Neuron (in vitro differentiated cells): ENCODE results near the gene CYP2J2.
"Not testable (repeated sequence)": the region's sequence is repeated elsewhere in the genome, so short reads cannot be mapped to it uniquely, and the experiment has no call there.

Source experiments
- H2AFZ ChIP-seq: one replicate; pipeline ENCODE4 v1.6.1; 2013; ENCODE audit warnings: low read depth, mild to moderate bottlenecking, inconsistent platforms, low read length, moderate library complexity
- H3K27me3 ChIP-seq: one replicate; pipeline ENCODE4 v1.6.1; 2013; ENCODE audit warnings: low read length; ENCODE audit not compliant: insufficient read depth
- H3K36me3 ChIP-seq: one replicate; pipeline ENCODE4 v1.6.1; 2013; ENCODE audit warnings: low read length; ENCODE audit not compliant: insufficient read depth
- H3K4me1 ChIP-seq: one replicate; pipeline ENCODE4 v1.6.1; 2013; ENCODE audit warnings: low read length; ENCODE audit not compliant: insufficient read depth
- H3K4me3 ChIP-seq: 2 replicates; pipeline ENCODE4 v1.5.1; 2013; ENCODE audit warnings: mild to moderate bottlenecking, low read length, moderate library complexity
- H3K9me3 ChIP-seq: one replicate; pipeline ENCODE4 v1.6.1; 2013; ENCODE audit warnings: low read length

The CYP2J2 gene

GRCh38 chr1:59879574-59879973 is 47.0 kb downstream of the CYP2J2 start:
- Histone ChIP-seq H3K4me3 (no peak overlapping the region), H3K9me3 (no peaks in the 10 kb centered on the region), H3K4me1 (peaks cover 7% of the 10 kb centered on the region), H3K36me3 (no peaks in the 10 kb centered on the region), H2AFZ (no peak overlapping the region), H3K27me3 (no peaks in the 10 kb centered on the region)

DNA sequence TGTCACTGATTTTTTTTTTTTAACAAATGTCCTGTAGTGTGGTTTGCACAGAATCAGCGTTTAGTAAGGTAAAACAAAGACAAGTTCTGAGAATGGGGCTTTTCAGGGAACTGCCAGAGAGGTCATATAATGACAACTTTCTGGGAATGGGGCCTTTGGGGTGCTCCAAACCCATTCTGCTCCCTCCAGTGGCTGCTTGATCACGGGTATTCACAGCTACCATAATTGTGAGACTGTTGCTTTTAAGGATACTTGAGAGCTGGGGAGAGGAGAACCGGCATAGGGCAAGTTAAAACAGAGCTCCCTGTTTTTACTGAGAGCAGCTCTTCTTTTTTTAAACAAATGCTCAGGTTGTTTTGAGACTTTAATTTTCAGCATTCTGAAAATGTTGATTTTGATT is 48.2 kb downstream of the CYP2J2 start:
- H2AFZ ChIP-seq = no peak overlapping the region
- no peaks in the 10 kb centered on the region for H3K9me3 ChIP-seq
- H3K27me3 ChIP-seq = no peaks in the 10 kb centered on the region
- peaks cover 7% of the 10 kb centered on the region for H3K4me1 ChIP-seq
- H3K4me3 ChIP-seq = no peak overlapping the region
- H3K36me3 ChIP-seq = no peaks in the 10 kb centered on the region

GRCh38 chr1:59877108-59877682 is 49.4 kb downstream of the CYP2J2 start:
- Histone ChIP-seq H3K4me1 (peaks cover 7% of the 10 kb centered on the region), H3K36me3 (no peaks in the 10 kb centered on the region), H3K27me3 (no peaks in the 10 kb centered on the region), H2AFZ (no peak overlapping the region), H3K9me3 (no peaks in the 10 kb centered on the region), H3K4me3 (no peak overlapping the region)

DNA sequence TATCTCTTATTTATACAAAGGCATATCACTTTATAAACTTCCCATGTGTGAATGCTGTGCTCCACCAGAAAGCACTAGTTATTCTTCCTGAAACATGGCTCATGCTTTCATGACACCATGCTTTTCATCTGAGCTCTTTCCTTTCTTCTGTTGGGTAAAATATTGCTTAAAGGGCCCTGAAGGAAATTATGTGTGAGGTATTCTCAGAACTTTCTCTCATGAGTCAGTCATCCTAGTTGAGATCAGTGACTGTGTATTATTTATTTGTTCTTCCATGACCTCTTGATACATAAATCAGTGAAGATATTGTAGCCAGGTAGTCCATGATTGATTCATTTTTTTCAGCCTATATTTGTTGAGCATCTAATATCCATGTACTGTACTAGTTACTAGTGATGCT is 54.8 kb downstream of the CYP2J2 start:
- Histone ChIP-seq H3K36me3 (no peaks in the 10 kb centered on the region), H3K9me3 (no peaks in the 10 kb centered on the region), H3K4me1 (no peaks in the 10 kb centered on the region), H2AFZ (no peak overlapping the region), H3K4me3 (no peak overlapping the region), H3K27me3 (no peaks in the 10 kb centered on the region)

- no peak overlapping the region for H3K4me3 ChIP-seq
- no peaks in the 10 kb centered on the region for H3K4me1 ChIP-seq
- H3K9me3 ChIP-seq = no peaks in the 10 kb centered on the region
- no peaks in the 10 kb centered on the region for H3K27me3 ChIP-seq
- no peaks in the 10 kb centered on the region for H3K36me3 ChIP-seq
- no peak overlapping the region for H2AFZ ChIP-seq
Measured at GRCh38 chr1:59866462-59866861, 60.1 kb downstream of the CYP2J2 start.

DNA sequence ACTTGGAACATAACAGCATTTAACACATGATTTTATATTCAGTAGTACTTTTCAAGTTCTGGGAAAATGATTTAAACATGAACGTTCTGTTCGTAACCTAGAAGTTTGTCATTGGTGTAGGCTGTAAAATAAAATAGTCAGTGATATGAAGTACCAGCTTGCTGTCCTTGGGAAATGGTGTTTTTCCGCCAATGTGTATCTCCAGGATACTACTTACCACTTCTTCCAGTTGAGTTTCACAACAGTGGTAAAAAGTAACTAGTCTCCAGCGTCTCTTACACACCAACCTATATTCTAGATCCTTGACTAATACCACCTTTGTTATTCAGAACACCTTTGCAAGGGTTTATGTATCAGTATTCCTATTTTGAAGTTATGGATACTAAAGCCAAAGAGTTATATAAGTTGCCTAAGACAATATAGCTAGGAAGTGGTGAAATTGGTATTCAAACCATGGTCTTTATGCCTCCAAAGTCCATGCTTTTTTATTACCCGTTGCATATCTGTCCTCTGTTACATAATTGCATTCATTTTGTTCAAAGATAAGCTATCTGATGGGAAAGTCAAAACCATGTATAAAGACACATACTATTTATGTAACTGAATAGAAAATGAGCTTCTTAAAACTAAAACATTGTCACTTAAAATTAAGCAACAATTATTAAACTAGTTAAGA is 68.8 kb downstream of the CYP2J2 start:
- Histone ChIP-seq H3K9me3 (no peaks in the 10 kb centered on the region), H3K36me3 (no peaks in the 10 kb centered on the region), H2AFZ (no peak overlapping the region), H3K27me3 (no peaks in the 10 kb centered on the region), H3K4me3 (no peak overlapping the region), H3K4me1 (no peaks in the 10 kb centered on the region)

DNA sequence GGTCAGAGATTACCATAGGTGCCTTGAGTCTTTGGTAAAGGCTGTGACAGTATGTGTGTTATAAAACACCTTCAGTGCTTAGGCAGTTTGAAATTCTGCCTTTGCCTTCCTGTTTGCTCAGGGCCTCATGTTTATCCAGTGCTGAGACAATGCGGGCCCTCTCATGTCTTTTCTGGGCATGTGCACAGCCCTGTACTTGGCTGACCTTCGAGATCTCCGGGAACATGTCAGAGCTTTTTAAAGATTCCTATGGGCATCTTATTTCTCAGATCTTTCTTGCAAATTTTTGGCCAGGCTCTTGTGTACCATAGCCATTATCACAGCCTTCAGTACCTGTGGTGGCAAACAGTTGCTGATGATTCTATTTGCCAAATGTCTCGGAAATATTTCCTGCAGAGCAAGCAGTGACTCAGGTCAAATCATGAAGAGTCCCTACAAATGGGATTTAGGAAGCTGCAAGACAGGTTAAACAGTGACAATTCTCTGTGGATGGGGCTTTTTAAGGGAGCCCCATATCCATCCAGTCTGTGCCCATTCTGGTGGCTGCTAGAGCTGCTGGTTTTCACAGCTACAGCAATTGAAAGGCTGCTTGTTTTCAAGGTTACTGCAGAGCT is 69.7 kb downstream of the CYP2J2 start:
- no peaks in the 10 kb centered on the region for H3K36me3 ChIP-seq
- H3K9me3 ChIP-seq = no peaks in the 10 kb centered on the region
- H2AFZ ChIP-seq = no peak overlapping the region
- no peak overlapping the region for H3K4me3 ChIP-seq
- H3K4me1 ChIP-seq = no peaks in the 10 kb centered on the region
- H3K27me3 ChIP-seq = no peaks in the 10 kb centered on the region

- not testable (repeated sequence) for H3K4me1 ChIP-seq, H3K36me3 ChIP-seq, H3K27me3 ChIP-seq, H3K4me3 ChIP-seq, H3K9me3 ChIP-seq, H2AFZ ChIP-seq
Measured at GRCh38 chr1:59855297-59855696, 71.3 kb downstream of the CYP2J2 start.

DNA sequence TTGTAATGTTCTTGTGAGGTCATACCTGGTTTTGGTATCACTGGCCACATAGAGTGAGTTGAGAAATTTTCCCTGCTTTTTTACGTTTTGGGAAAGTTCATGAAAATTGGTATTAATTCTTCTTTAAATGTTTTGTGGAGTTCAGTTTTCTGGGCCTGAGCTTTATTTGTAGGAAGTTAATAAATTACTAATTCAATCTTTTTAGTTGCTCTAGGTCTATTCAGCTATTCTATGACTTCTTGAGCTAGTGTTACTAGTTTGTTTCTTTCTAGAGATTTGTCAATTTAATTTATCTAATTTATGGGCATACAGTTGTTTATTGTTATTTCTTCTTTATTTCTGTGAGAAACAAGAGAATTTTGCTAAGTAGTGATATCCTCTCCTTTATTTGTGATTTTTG is 74.5 kb downstream of the CYP2J2 start:
- no peak overlapping the region for H3K4me3 ChIP-seq
- no peak overlapping the region for H2AFZ ChIP-seq
- no peaks in the 10 kb centered on the region for H3K36me3 ChIP-seq
- H3K9me3 ChIP-seq = no peaks in the 10 kb centered on the region
- H3K27me3 ChIP-seq = no peaks in the 10 kb centered on the region
- no peaks in the 10 kb centered on the region for H3K4me1 ChIP-seq

DNA sequence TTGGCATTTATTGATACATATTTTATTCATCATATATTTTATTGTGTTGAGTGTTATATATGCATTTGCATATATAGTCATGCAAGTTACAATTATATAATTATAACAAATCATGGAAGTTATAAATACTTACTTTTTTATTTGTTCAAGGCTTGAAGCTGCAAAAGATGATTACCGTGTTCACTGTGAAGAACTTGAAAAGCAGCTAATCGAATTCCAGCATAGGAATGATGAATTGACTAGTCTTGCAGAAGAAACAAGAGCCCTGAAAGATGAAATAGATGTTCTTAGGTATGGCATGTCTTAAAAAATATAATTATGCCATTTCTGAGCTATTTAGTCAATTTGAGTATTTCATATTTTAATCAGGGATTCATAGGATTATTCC is 79.7 kb downstream of the CYP2J2 start:
- Histone ChIP-seq H3K4me1 (no peaks in the 10 kb centered on the region), H3K36me3 (no peaks in the 10 kb centered on the region), H3K4me3 (no peak overlapping the region), H3K9me3 (no peaks in the 10 kb centered on the region), H3K27me3 (peaks cover 8% of the 10 kb centered on the region), H2AFZ (no peak overlapping the region)

DNA sequence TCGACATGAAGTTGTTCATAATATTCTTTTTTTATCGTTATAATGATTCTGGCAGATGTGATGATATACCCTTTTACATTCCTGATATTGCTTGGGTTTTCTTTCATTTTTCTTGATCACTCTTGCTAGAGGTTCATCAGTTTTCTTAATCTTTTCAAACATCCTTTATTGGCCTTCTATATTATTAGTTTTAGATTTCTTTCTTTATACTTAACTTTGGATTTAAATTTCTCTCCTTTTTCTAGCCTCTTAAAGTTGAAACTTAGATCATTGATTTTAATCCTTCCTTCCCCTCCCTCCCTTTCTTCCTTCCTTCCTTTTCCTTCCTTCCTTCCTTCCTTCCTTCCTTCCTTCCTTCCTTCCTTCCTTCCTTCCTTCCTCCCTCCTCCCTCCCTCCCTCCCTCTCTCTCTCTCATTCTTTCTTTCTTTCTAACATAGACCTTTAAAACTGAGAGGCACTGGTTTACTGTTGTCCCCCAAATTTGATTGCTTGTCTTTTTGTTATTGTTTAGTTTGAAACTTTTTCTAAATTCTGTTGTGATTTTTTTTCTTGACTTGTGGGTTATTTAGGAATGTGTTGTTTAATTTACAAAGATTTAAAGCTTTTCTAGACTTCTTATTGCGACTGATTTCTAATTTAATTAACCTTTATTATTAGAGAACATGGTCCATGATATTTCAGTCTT is 80.2 kb downstream of the CYP2J2 start:
- no peaks in the 10 kb centered on the region for H3K9me3 ChIP-seq
- H3K36me3 ChIP-seq = no peaks in the 10 kb centered on the region
- no peak overlapping the region for H2AFZ ChIP-seq
- H3K27me3 ChIP-seq = peaks cover 8% of the 10 kb centered on the region
- no peaks in the 10 kb centered on the region for H3K4me1 ChIP-seq
- no peak overlapping the region for H3K4me3 ChIP-seq

GRCh38 chr1:59845091-59845490 is 81.5 kb downstream of the CYP2J2 start:
- H3K4me1 ChIP-seq = no peaks in the 10 kb centered on the region
- H3K9me3 ChIP-seq = no peaks in the 10 kb centered on the region
- H2AFZ ChIP-seq = no peak overlapping the region
- no peaks in the 10 kb centered on the region for H3K36me3 ChIP-seq
- H3K27me3 ChIP-seq = peaks cover 8% of the 10 kb centered on the region
- H3K4me3 ChIP-seq = no peak overlapping the region
